ENCODE results near the gene RBM20.

GRCh38 chr10:110777017-110777416, 132.9 kb downstream of the RBM20 start:
- no peak for TF ChIP-seq CTCF (IDR thresholded peaks at IDR 0.05)
- no peak for TF ChIP-seq POLR2A (IDR thresholded peaks at IDR 0.05)

All from thyroid gland (tissue), 4 donors.